ENCODE measurements around the gene EVPL.

EVPL gene

DNA sequence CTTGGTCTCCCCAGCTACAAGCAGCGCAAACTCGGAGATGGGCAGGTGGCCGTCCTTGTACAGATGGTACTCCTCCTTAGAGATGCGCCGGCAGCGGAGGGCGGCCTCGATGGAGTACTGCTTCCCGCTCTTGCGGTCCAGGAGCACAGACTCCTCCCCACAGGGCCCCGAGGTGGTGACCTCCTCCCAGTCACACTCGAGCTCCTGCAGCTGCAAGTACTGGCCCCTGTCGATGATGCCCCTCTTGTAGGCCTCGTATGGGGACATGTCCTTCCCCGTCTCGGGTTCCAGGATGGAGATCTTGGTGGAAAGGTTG lies 19.3 kb downstream of the EVPL start:
- Histone ChIP-seq H3K36me3 (ENCODE audit: control insufficient read depth in 2 of 2, insufficient read depth in 1 of 2, low read length in 2 of 2) (no peaks in the 10 kb centered on the region), H3K27ac (ENCODE audit: extremely low read depth, low read depth, low read length) (no peak overlapping the region), H3K4me1 (ENCODE audit: control insufficient read depth, insufficient read depth, low read length) (no peaks in the 10 kb centered on the region), H3K4me3 (ENCODE audit: low read depth, low read length) (no peak overlapping the region), H3K9me3 (ENCODE audit: control insufficient read depth, insufficient read depth, low read depth, low read length) (no peaks in the 10 kb centered on the region)
- POLR2A ChIA-PET = interaction anchor here (0.7 to 1.3 kb wide), 4 partner anchors 9 to 103 kb away, joined by 3 to 4 read pairs (median 3); partner anchors contain the start of genes MRPL38 and SRP68
- CTCF ChIA-PET = interaction anchor here (0.5 to 12.1 kb wide), 9 partner anchors 8 to 293 kb away, joined by 3 to 224 read pairs (median 4); partner anchors contain the start of genes ACOX1, CDK3, FBF1 and MRPL38
- TF ChIP-seq MZF1 (tag by site-specific recombination; IDR thresholded peaks at IDR 0.05; ENCODE audit: borderline replicate concordance) (no peak), ZNF133 (tag by site-specific recombination; IDR thresholded peaks at IDR 0.05) (no peak), GLI4 (tag by site-specific recombination; IDR thresholded peaks at IDR 0.05) (no peak), ZNF132 (tag by site-specific recombination; IDR thresholded peaks at IDR 0.05; ENCODE audit: borderline replicate concordance) (no peak), KLF7 (tag by site-specific recombination; IDR thresholded peaks at IDR 0.05; ENCODE audit: borderline replicate concordance) (no peak), ZBTB21 (tag by site-specific recombination; IDR thresholded peaks at IDR 0.05) (no peak), ZNF544 (tag by site-specific recombination; IDR thresholded peaks at IDR 0.05) (no peak), ZNF558 (tag by site-specific recombination; IDR thresholded peaks at IDR 0.05) (no peak), ZNF292 (tag by site-specific recombination; IDR thresholded peaks at IDR 0.05; ENCODE audit: borderline replicate concordance, low read depth) (no peak), OVOL3 (tag by site-specific recombination; IDR thresholded peaks at IDR 0.05) (no peak), ZBTB7A (tag by site-specific recombination; IDR thresholded peaks at IDR 0.05; ENCODE audit: low read depth) (no peak)
- TF ChIP-seq, protein P1, sequence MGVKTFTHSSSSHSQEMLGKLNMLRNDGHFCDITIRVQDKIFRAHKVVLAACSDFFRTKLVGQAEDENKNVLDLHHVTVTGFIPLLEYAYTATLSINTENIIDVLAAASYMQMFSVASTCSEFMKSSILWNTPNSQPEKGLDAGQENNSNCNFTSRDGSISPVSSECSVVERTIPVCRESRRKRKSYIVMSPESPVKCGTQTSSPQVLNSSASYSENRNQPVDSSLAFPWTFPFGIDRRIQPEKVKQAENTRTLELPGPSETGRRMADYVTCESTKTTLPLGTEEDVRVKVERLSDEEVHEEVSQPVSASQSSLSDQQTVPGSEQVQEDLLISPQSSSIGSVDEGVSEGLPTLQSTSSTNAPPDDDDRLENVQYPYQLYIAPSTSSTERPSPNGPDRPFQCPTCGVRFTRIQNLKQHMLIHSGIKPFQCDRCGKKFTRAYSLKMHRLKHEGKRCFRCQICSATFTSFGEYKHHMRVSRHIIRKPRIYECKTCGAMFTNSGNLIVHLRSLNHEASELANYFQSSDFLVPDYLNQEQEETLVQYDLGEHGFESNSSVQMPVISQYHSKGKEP (tag by site-specific recombination; IDR thresholded peaks at IDR 0.05) = no peak
- TF ChIP-seq, protein P2, sequence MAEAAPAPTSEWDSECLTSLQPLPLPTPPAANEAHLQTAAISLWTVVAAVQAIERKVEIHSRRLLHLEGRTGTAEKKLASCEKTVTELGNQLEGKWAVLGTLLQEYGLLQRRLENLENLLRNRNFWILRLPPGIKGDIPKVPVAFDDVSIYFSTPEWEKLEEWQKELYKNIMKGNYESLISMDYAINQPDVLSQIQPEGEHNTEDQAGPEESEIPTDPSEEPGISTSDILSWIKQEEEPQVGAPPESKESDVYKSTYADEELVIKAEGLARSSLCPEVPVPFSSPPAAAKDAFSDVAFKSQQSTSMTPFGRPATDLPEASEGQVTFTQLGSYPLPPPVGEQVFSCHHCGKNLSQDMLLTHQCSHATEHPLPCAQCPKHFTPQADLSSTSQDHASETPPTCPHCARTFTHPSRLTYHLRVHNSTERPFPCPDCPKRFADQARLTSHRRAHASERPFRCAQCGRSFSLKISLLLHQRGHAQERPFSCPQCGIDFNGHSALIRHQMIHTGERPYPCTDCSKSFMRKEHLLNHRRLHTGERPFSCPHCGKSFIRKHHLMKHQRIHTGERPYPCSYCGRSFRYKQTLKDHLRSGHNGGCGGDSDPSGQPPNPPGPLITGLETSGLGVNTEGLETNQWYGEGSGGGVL (tag by site-specific recombination; IDR thresholded peaks at IDR 0.05) = no peak

DNA sequence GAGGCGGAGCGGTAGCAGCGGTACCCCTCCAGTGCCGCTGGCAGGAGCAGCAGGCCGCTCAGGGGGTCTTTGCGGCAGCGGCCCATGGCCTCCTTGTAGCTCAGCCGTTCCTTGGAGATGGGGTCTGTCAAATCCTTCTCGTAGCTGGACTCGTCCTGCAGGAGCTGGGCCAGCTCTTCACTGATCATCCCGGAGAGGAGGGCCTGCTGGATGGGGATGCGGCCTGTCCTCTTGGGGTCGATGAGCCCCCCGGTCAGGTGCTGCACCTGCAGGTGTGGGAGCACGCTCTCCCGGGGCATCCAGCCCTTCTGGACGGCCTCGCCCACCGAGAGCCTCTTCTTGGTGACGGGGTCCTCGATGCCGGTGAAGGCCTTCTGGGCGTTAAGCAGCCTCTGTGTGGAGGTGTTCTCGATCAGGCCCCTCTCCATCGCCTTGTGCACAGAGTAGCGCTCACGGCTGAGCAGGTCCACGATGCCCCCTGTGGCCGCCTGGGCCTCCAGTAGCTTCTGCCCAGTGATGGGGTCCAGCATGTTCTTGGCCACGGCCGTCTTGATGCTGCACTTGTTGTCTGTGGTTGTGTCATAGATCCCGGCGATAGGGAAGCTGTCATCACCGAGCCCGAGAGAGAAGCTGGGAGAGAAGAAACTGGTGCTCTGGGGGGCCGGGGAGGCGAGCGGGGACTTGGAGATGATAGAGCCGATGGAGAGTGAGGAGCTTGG lies 19.8 kb downstream of the EVPL start:
- POLR2A ChIA-PET = interaction anchor here (0.7 to 1.3 kb wide), 4 partner anchors 10 to 102 kb away, joined by 3 to 4 read pairs (median 3); partner anchors contain the start of genes MRPL38 and SRP68
- TF ChIP-seq ZNF239 (tag by site-specific recombination; IDR thresholded peaks at IDR 0.05) = no peak
- Histone ChIP-seq H3K27ac (ENCODE audit: extremely low read depth, low read depth, low read length) (no peak overlapping the region), H3K4me3 (ENCODE audit: low read depth, low read length) (no peak overlapping the region), H3K9me3 (ENCODE audit: control insufficient read depth, insufficient read depth, low read depth, low read length) (no peaks in the 10 kb centered on the region), H3K36me3 (ENCODE audit: control insufficient read depth in 2 of 2, insufficient read depth in 1 of 2, low read length in 2 of 2) (no peaks in the 10 kb centered on the region), H3K4me1 (ENCODE audit: control insufficient read depth, insufficient read depth, low read length) (no peaks in the 10 kb centered on the region)
- CTCF ChIA-PET = interaction anchor here (0.6 to 12.1 kb wide), 8 partner anchors 8 to 114 kb away, joined by 3 to 224 read pairs (median 4); partner anchors contain the start of genes ACOX1, CDK3, MRPL38 and TEN1

DNA sequence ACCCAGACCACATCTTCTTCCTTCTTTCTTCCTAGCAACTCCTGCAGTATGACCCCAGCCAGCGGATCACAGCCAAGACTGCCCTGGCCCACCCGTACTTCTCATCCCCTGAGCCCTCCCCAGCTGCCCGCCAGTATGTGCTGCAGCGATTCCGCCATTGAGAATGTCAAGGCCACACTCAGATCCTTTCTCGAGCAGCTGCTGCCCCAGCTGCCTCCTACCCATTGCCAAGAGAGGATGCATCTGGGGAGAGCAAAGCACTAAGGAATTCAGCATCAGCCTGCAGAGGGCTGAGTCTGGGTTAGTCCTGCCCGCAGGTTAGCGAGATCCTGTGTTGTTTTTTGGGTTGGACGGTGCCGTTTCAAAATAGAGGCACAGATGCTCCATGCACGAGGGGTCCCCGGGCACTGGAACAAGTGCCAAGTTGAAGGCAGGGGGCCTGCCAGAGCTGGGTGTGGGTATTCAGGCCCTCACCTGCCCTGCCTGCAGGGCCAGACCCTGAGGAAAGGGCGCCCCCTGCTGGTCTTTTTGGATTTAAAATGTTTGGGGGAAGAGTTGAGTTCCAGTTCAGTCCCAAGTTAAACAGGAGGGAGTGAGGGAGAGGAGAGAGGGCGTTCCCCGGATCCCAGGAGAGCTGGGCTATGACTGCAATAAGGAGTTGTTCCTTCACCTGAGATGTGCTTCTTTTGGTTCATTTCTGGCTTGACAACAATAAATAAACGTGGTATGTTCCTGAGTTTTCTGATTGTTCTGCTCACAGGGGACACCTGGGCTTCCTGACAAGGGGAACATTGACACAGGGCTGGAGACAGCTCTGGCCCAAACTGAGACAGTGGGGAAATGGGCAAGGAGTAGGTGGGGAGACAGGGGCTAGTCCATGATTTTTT lies 21.6 kb downstream of the EVPL start:
- POLR2A ChIA-PET = interaction anchor here (0.6 to 2.2 kb wide), 8 partner anchors 16 to 266 kb away, joined by 3 to 23 read pairs (median 4); partner anchors contain the start of genes ACOX1, EVPL, MRPL38 and TEN1
- peaks cover 0 to 4% of the 10 kb centered on the region in 2 experiments; a peak in 1 of 3 replicates for H3K36me3 ChIP-seq (ENCODE audit: control insufficient read depth in 2 of 2, insufficient read depth in 1 of 2, low read length in 2 of 2)
- H3K4me3 ChIP-seq (ENCODE audit: low read depth, low read length) = no peak overlapping the region
- H3K9me3 ChIP-seq (ENCODE audit: control insufficient read depth, insufficient read depth, low read depth, low read length) = no peaks in the 10 kb centered on the region
- CTCF ChIA-PET = interaction anchor here (0.5 to 12.1 kb wide), 54 partner anchors 9 to 720 kb away, joined by 3 to 224 read pairs (median 4); partner anchors contain the start of genes EXOC7, MRPL38 and TRIM65
- no peaks in the 10 kb centered on the region for H3K4me1 ChIP-seq (ENCODE audit: control insufficient read depth, insufficient read depth, low read length)
- no peak overlapping the region for H3K27ac ChIP-seq (ENCODE audit: extremely low read depth, low read depth, low read length)
- TF ChIP-seq GLIS1 (tag by site-specific recombination; IDR thresholded peaks at IDR 0.05) = no peak; the same call in 1 of the 2 replicates
- TF ChIP-seq ZBTB17 (tag by site-specific recombination; IDR thresholded peaks at IDR 0.05) = peak; percentile 51
- TF ChIP-seq, protein P3, sequence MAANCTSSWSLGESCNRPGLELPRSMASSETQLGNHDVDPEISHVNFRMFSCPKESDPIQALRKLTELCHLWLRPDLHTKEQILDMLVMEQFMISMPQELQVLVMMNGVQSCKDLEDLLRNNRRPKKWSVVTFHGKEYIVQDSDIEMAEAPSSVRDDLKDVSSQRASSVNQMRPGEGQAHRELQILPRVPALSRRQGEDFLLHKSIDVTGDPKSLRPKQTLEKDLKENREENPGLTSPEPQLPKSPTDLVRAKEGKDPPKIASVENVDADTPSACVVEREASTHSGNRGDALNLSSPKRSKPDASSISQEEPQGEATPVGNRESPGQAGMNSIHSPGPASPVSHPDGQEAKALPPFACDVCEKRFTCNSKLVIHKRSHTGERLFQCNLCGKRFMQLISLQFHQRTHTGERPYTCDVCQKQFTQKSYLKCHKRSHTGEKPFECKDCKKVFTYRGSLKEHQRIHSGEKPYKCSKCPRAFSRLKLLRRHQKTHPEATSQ (tag by site-specific recombination; IDR thresholded peaks at IDR 0.05) = no peak
- peak; percentile 34; the same call in 1 of the 2 replicates for TF ChIP-seq ZBTB8A (tag by site-specific recombination; IDR thresholded peaks at IDR 0.05)
- TF ChIP-seq ZNF677 (tag by site-specific recombination; IDR thresholded peaks at IDR 0.05) = no peak
- TF ChIP-seq ZNF670 (tag by site-specific recombination; IDR thresholded peaks at IDR 0.05; ENCODE audit: low read depth) = no peak
- TF ChIP-seq, protein P4, sequence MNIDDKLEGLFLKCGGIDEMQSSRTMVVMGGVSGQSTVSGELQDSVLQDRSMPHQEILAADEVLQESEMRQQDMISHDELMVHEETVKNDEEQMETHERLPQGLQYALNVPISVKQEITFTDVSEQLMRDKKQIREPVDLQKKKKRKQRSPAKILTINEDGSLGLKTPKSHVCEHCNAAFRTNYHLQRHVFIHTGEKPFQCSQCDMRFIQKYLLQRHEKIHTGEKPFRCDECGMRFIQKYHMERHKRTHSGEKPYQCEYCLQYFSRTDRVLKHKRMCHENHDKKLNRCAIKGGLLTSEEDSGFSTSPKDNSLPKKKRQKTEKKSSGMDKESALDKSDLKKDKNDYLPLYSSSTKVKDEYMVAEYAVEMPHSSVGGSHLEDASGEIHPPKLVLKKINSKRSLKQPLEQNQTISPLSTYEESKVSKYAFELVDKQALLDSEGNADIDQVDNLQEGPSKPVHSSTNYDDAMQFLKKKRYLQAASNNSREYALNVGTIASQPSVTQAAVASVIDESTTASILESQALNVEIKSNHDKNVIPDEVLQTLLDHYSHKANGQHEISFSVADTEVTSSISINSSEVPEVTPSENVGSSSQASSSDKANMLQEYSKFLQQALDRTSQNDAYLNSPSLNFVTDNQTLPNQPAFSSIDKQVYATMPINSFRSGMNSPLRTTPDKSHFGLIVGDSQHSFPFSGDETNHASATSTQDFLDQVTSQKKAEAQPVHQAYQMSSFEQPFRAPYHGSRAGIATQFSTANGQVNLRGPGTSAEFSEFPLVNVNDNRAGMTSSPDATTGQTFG (tag by site-specific recombination; IDR thresholded peaks at IDR 0.05; ENCODE audit: borderline replicate concordance) = no peak

Measured in HEK293 (cell line).